Measurements from ENCODE around the gene FOXD4.
"Not testable (repeated sequence)": the region's sequence is repeated elsewhere in the genome, so short reads cannot be mapped to it uniquely, and the experiment has no call there.

Gene FOXD4

GRCh38 chr9:76389-76788 is 41.8 kb downstream of the FOXD4 start:
- H3K27ac ChIP-seq; H3K27me3 ChIP-seq (ENCODE audit: insufficient read depth, low read depth, severe bottlenecking); H3K9me3 ChIP-seq (ENCODE audit: severe bottlenecking); H3K4me3 ChIP-seq (ENCODE audit: low read depth, low read length); DNase-seq; H3K36me3 ChIP-seq: not testable (repeated sequence)

GRCh38 chr9:73900-74525 is 44.2 kb downstream of the FOXD4 start:
- not testable (repeated sequence) for H3K4me3 ChIP-seq (ENCODE audit: low read depth, low read length); H3K36me3 ChIP-seq; DNase-seq; H3K27ac ChIP-seq; H3K9me3 ChIP-seq (ENCODE audit: severe bottlenecking); H3K27me3 ChIP-seq (ENCODE audit: insufficient read depth, low read depth, severe bottlenecking)

GRCh38 chr9:73076-73899 is 44.9 kb downstream of the FOXD4 start:
- H3K4me3 ChIP-seq (ENCODE audit: low read depth, low read length), result peak overlapping the region; percentile 41
- H3K27ac ChIP-seq; H3K36me3 ChIP-seq; H3K9me3 ChIP-seq (ENCODE audit: severe bottlenecking); H3K27me3 ChIP-seq (ENCODE audit: insufficient read depth, low read depth, severe bottlenecking): not testable (repeated sequence)
- peak; percentile 25 for DNase-seq

Measured in WERI-Rb-1 (cell line).